K562 (cell line): ENCODE measurements around the gene TEX14. TPM values are rescaled to one million over a fixed set of nuclear protein-coding genes. Genes with fewer than 3 reads are reported as not detected.

Source experiments
- ARID3A ChIP-seq: IDR thresholded peaks from 2 replicates; pipeline ENCODE4 v1.6.1; 2012; ENCODE audit warnings: low read depth, low read length, improper control_type of control experiment, borderline replicate concordance
- ATF1 ChIP-seq, 2 experiments: fragments of 450-650 bp in 1 of 2; IDR thresholded peaks; 2 replicates each; pipeline ENCODE4 v1.6.1; 2016; ENCODE audit warnings: missing compliant biosample characterization in 1 of 2, missing genetic modification characterization in 1 of 2
- CBFB ChIP-seq: sonication (generic); formaldehyde crosslinking; IDR thresholded peaks from 2 replicates; pipeline ENCODE4 v1.4.0; 2020; ENCODE audit warnings: mild to moderate bottlenecking, missing genetic modification reagents
- ERF ChIP-seq: fragments of 450-650 bp; formaldehyde crosslinking; IDR thresholded peaks from 2 replicates; pipeline ENCODE4 v1.4.0; 2020; ENCODE audit warnings: mild to moderate bottlenecking, mixed read lengths
- ETS2 ChIP-seq: IDR thresholded peaks from 2 replicates; pipeline ENCODE4 v1.6.1; 2016; ENCODE audit warnings: borderline replicate concordance, missing genetic modification characterization, mild to moderate bottlenecking, moderate library complexity, missing compliant biosample characterization; ENCODE audit not compliant: poor library complexity, severe bottlenecking
- IFI16 ChIP-seq: fragments of 250-450 bp; sonication (Bioruptor Pico); IDR thresholded peaks from 2 replicates; pipeline ENCODE4 v2.1.2; 2022; ENCODE audit warnings: mild to moderate bottlenecking, inconsistent platforms
- KDM2B ChIP-seq: fragments of 250-450 bp; sonication (Bioruptor Pico); IDR thresholded peaks from 2 replicates; pipeline ENCODE4 v1.8.0; 2021; ENCODE audit warnings: mild to moderate bottlenecking, moderate library complexity
- MCM3 ChIP-seq: fragments of 450-650 bp; IDR thresholded peaks from 2 replicates; pipeline ENCODE4 v1.6.1; 2016
- MYC ChIP-seq, 2 experiments: fragments of 250-450 bp in 1 of 2; sonication (Bioruptor Pico) in 1 of 2; IDR thresholded peaks; 2 replicates each; pipeline versions ENCODE4 v1.5.1 to v1.6.1; 2012 to 2021; ENCODE audit warnings: low read depth in 2 of 2, borderline replicate concordance in 1 of 2, improper control_type of control experiment in 1 of 2, low read length in 1 of 2, mild to moderate bottlenecking in 1 of 2, moderate library complexity in 1 of 2
- NBN ChIP-seq: fragments of 450-650 bp; IDR thresholded peaks from 2 replicates; pipeline ENCODE4 v1.6.1; 2016; ENCODE audit warnings: low read depth, mild to moderate bottlenecking
- NEUROD1 ChIP-seq: fragments of 150-350 bp; IDR thresholded peaks from 2 replicates; pipeline ENCODE4 v1.6.1; 2014; ENCODE audit warnings: borderline replicate concordance, low read length, low read depth; ENCODE audit not compliant: partially characterized antibody
- NFE2 ChIP-seq: IDR thresholded peaks from 2 replicates; pipeline ENCODE4 v1.6.1; 2014; ENCODE audit warnings: antibody characterized with exemption, low read depth
- PBX2 ChIP-seq, 2 experiments: IDR thresholded peaks in 1 of 2; conservative IDR thresholded peaks in 1 of 2; 2 replicates each; pipeline ENCODE4 v1.6.1; 2016; ENCODE audit warnings: low read depth in 2 of 2, mild to moderate bottlenecking in 1 of 2, missing compliant biosample characterization in 1 of 2, missing genetic modification characterization in 1 of 2, moderate library complexity in 1 of 2
- POU5F1 ChIP-seq: fragments of 150-350 bp; IDR thresholded peaks from 2 replicates; pipeline ENCODE4 v1.6.1; 2014; ENCODE audit warnings: borderline replicate concordance, low read length, low read depth, mild to moderate bottlenecking; ENCODE audit not compliant: partially characterized antibody
- RB1 ChIP-seq: fragments of 450-650 bp; IDR thresholded peaks from 2 replicates; pipeline ENCODE4 v1.6.1; 2017; ENCODE audit warnings: low read depth, mild to moderate bottlenecking
- RBM34 ChIP-seq: fragments of 200-400 bp; formaldehyde crosslinking; IDR thresholded peaks from 2 replicates; pipeline ENCODE4 v1.6.1; 2018; ENCODE audit warnings: low read length, borderline replicate concordance; ENCODE audit not compliant: insufficient read depth
- SIX5 ChIP-seq, 2 experiments: IDR thresholded peaks; 2 replicates each; pipeline ENCODE4 v1.6.1; 2011; ENCODE audit warnings: low read length in 2 of 2, borderline replicate concordance in 1 of 2, low read depth in 1 of 2, mild to moderate bottlenecking in 1 of 2, moderate library complexity in 1 of 2; ENCODE audit not compliant: insufficient read depth in 1 of 2
- SMAD3 ChIP-seq: fragments of 450-650 bp; formaldehyde crosslinking; conservative IDR thresholded peaks from 2 replicates; pipeline ENCODE4 v1.4.0; 2020; ENCODE audit warnings: mild to moderate bottlenecking
- SUPT5H ChIP-seq: fragments of 450-650 bp; IDR thresholded peaks from 2 replicates; pipeline ENCODE4 v1.6.1; 2016
- TCF15 ChIP-seq: fragments of 250-450 bp; sonication (Bioruptor Pico); IDR thresholded peaks from 2 replicates; pipeline ENCODE4 v1.8.0; 2022; ENCODE audit warnings: moderate library complexity, mild to moderate bottlenecking, inconsistent platforms
- ZNF699 ChIP-seq: fragments of 250-450 bp; sonication (Bioruptor Pico); IDR thresholded peaks from 2 replicates; pipeline ENCODE4 v1.8.0; 2021; ENCODE audit warnings: mild to moderate bottlenecking, moderate library complexity; ENCODE audit not compliant: insufficient replicate concordance
- polyA plus RNA-seq, 8 experiments: library from polyadenylated mRNA; depleted of rRNA in 4 of 8; stranded (reverse) in 5 of 8; unstranded in 3 of 8; fragments of >200 nt; fragmentation: Nextera tagmentation in 2 of 8; fragmentation: Illumina TruSeq in 1 of 8; extraction: Ambion mirVana in 2 of 8; extraction: Trizol in 1 of 8; gene quantifications; 2 replicates each; pipeline versions ENCODE4 v1.2.1 to v1.2.3, GENCODE V29; 2011 to 2014; ENCODE audit warnings: inconsistent platforms in 1 of 8, missing spikeins in 1 of 8
- total RNA-seq, 7 experiments: library from RNA; depleted of rRNA in 6 of 7; stranded (reverse); fragments of >200 nt in 6 of 7; fragmentation: Illumina TruSeq in 2 of 7; extraction: Trizol in 2 of 7; gene quantifications; 2 replicates each; pipeline versions ENCODE4 v1.2.1 to v1.2.3, GENCODE V29; 2011 to 2021; ENCODE audit warnings: low replicate concordance in 1 of 7

TEX14 gene
- total and polyA plus RNA-seq, 9 of the 15 experiments (the other 6 are each of a cell fraction or from before 2014, with no cell fraction given), result 0.05 to 0.12 (median 0.09) TPM; not detected in 1

GRCh38 chr17:58631523-58632323 is 60.1 kb downstream of the TEX14 start (continued):
- peak; percentile 99 for TF ChIP-seq NBN
- no peak for TF ChIP-seq ETS2 (tag)
- TF ChIP-seq RBM34, result no peak
- TF ChIP-seq ARID3A, result peak; percentile 71; the same call in 1 of the 2 replicates
- peak; percentile 28; the same call in 1 of the 2 replicates for TF ChIP-seq TCF15 (CRISPR knock-in tag)
- no peak for TF ChIP-seq ZNF699
- no peak for TF ChIP-seq IFI16 (CRISPR knock-in tag)
- peak; percentile 89 for TF ChIP-seq ATF1 (CRISPR knock-in tag; IDR thresholded peaks at IDR 0.05)
- TF ChIP-seq ATF1 (tag; IDR thresholded peaks at IDR 0.05), result peak; percentile 99
- no peak for TF ChIP-seq KDM2B
- no peak for TF ChIP-seq CBFB
- TF ChIP-seq NEUROD1, result peak; percentile 72
- TF ChIP-seq MCM3, result no peak
- peak; percentile 73 for TF ChIP-seq MYC (IDR thresholded peaks at IDR 0.05; ENCODE audit: low read depth, low read length)
- peak; percentile 92 for TF ChIP-seq MYC (CRISPR knock-in tag; IDR thresholded peaks at IDR 0.05; ENCODE audit: borderline replicate concordance, low read depth)
- TF ChIP-seq SMAD3, result peak; percentile 97
- peak; percentile 99 for TF ChIP-seq ERF (CRISPR knock-in tag)
- TF ChIP-seq RB1, result no peak; the same call in 1 of the 2 replicates
- peak; percentile 56 for TF ChIP-seq NFE2
- no peak for TF ChIP-seq PBX2 (CRISPR knock-in tag; IDR thresholded peaks at IDR 0.05; ENCODE audit: low read depth)
- peak; percentile 66 for TF ChIP-seq PBX2 (tag; conservative IDR thresholded peaks at IDR 0.05; ENCODE audit: low read depth)
- peak; percentile 13 to 42; a peak in 2 of 4 replicates for TF ChIP-seq SIX5 (IDR thresholded peaks at IDR 0.05; ENCODE audit: borderline replicate concordance in 1 of 2, insufficient read depth in 1 of 2, low read depth in 1 of 2, low read length in 2 of 2)
- peak; percentile 100 for TF ChIP-seq SUPT5H
- no peak for TF ChIP-seq POU5F1
